IPS-11a (cell line): Measurements from ENCODE around the gene SUGCT.

Experiments used
- H3K4me3 ChIP-seq: one replicate; pipeline ENCODE4 v1.5.1; 2013; ENCODE audit warnings: low read depth, low read length, control low read depth

SUGCT gene

DNA sequence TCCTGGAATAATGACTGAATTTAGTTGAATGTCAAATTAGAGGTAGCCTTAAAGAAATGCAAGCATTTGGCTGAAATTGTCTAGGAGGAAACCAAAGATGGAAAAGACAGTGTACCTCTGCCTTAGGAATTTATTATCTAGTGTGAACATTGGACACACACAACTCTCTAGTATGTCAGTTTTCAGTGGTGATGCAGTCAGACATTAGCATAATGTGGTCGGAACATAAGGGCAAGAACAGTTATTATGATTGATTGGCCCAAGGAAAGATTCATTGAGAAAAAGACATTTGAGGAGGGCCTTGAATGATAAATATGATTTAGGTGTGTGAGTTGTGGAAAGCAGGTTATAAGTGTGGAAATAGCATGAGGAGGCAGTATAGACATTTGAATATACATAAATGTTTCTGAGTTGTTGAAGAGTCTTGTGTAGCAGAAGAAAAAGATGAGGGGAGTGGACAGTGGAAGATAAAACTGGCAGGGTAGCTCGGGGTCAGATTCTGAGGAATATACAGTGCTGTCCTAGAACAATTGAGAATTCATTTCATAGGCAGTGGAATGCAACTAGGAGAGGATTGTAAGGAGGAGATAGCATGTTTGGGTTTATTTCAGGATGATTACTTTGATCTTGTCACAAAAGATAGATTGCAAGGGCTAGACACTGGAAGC is 414.7 kb downstream of the SUGCT start:
- no peak overlapping the region for H3K4me3 ChIP-seq

GRCh38 chr7:40551685-40552576 is 417.1 kb downstream of the SUGCT start:
- no peak overlapping the region for H3K4me3 ChIP-seq

DNA sequence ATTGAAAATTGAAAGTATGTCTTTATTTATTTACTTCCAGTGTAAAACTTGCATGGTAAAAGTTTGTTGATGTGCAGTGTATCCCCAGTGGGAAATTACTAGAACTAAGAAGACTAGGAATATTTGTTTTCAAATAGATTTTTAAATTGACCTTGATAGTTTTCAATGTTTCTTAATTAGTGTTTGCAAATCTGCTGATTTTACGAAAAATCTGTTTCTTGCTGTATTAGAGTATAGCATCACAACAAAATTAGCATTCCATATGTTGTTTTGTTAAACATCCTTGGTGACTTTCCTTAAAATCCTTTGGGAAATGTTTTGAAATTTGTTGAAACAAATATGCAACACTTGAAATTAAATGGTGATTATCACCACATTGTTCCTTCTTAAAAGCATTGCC is 425.9 kb downstream of the SUGCT start:
- H3K4me3 ChIP-seq = no peak overlapping the region

GRCh38 chr7:40566879-40567278 is 432.1 kb downstream of the SUGCT start:
- H3K4me3 ChIP-seq = no peak overlapping the region

DNA sequence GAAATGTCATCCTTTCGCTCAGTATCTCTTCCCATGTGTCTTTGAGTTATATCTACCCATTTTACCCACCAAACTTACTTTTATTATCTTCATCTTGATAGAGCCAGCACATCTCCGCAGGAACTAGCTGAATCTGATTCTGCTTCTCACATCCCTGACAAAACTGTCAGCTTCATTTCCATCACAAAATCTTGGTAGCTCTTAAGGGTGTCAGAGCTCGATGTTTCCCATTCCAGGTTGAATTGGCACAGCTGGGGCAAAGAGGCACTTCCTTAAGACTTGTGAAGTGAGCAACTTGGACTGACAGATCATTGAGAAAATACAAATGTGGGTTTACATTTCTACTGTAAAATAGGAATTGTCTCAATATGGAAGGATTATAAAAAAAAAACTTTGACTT is 434.5 kb downstream of the SUGCT start:
- no peak overlapping the region for H3K4me3 ChIP-seq

DNA sequence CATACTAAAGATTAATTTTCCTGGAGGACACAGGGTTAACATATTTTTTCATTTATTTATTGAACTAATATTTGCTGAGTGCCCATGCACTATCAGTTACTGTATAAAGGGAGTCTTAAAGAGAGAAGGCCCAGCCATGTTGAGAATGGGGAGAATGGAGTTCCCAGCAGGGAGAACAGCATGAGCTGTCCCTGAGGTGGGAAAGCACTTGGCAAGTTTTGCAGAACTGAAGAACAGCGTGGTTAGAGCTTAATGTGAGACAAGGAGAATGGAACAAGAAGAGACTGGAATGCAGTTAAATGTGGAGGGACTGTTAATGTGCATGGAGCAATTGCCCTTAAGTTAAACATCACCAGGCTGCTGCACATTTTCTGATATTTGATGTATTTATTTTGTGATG is 435.4 kb downstream of the SUGCT start:
- H3K4me3 ChIP-seq = no peak overlapping the region

GRCh38 chr7:40571796-40572195 is 437.0 kb downstream of the SUGCT start:
- no peak overlapping the region for H3K4me3 ChIP-seq

DNA sequence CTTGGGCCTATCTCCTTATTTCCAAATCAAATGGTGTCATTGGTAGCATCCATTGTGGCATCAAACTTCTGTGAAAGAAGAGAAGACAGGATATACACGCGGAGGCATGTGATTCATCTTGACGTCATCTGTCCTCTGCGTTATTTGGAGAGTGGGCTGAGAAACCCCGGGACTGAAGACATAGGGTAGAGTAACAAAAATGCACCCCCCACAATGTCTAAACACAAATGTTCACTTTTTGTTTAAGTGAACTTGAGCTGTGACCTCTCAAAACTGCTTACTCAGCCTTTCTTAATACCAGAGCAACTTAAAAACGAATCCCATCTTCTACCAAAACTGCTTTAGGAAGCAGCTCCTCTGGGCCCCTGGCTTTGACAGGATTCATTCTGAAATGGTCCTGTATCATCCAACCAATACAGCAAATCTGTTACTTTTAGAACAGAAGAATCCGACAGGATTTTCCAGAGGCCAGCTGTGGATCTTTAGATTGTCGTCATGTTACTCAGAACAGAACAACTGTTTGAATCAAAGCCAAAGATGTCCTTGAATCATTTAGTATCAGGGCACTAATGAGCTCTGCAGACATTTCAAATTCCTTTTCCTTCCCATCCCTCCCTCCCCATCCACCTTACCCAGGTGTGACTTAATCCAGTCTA is 438.1 kb downstream of the SUGCT start:
- H3K4me3 ChIP-seq = no peak overlapping the region

DNA sequence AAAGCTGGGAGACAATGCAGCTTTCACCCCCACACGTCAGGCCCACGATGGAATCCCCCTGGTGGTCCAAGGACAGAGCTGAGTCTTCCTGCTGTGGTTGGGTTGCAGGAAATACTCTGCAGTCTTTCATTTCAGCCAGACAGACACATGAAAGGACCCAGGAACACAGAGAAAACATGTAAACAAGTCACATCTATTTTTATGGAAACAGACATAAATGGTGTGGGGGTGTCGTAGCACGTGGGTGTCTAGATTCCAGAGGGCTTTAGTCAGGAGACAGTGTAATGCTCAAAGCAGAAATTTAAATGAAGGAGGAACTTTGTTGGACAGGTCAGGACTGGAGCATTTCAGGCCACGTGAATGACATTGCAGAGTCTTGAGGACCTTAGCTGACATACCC is 444.6 kb downstream of the SUGCT start:
- H3K4me3 ChIP-seq = no peak overlapping the region

- no peak overlapping the region for H3K4me3 ChIP-seq
Measured at GRCh38 chr7:40580776-40581175, 446.0 kb downstream of the SUGCT start.

DNA sequence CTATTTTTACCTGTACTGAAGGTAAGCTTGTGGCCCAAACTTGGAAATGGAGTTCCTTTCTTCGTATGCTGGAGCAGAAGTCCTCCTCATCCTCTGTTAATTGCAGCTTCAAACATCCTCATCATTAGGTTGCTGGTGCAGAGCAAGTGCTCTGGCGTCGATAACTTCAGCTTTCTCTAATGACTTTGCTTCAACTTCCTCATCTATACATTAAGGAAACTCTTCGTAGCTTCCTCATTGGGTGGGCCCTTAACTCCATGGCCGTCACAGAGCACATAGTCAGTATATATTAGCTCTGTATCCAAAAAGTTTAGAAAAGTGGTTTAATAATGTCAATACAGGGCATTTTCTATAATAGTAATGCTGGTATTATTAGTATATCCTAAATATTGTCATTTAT is 447.7 kb downstream of the SUGCT start:
- H3K4me3 ChIP-seq = no peak overlapping the region

DNA sequence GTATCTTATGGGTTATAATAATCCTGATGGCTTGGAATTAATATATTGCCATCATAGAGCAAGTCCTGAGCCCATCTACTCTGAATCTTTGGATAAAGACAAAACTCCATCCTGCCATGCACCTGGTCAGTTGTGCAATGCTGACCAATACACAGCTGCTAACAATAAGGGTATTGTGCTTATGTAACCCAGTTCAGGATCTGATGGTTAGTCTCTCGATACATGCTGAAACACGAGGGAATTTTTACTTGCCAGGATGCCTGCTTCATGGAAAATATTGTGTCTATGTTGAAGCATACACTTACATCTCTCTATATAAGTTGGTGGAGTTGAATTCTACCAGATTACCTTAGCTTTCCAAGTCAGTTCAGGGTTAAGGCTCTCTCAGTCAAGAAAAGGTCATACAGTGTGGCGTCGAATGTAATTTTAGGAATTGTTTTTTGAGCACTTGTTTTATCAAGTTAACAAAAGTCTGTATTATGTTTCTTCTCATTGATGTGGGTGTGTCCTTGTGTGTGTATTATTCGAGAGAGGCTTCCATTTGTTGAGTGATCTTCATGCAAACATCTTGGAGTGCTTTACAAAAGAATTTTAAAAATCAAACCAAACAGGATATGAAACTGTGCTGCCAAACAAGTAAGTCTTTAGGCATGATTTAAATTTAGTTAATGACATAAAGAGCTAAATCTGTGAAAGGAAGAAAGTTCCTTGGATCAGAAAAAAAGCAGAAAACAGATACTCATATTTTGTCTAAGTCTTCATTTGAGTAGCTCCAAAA is 449.1 kb downstream of the SUGCT start:
- H3K4me3 ChIP-seq = no peak overlapping the region

DNA sequence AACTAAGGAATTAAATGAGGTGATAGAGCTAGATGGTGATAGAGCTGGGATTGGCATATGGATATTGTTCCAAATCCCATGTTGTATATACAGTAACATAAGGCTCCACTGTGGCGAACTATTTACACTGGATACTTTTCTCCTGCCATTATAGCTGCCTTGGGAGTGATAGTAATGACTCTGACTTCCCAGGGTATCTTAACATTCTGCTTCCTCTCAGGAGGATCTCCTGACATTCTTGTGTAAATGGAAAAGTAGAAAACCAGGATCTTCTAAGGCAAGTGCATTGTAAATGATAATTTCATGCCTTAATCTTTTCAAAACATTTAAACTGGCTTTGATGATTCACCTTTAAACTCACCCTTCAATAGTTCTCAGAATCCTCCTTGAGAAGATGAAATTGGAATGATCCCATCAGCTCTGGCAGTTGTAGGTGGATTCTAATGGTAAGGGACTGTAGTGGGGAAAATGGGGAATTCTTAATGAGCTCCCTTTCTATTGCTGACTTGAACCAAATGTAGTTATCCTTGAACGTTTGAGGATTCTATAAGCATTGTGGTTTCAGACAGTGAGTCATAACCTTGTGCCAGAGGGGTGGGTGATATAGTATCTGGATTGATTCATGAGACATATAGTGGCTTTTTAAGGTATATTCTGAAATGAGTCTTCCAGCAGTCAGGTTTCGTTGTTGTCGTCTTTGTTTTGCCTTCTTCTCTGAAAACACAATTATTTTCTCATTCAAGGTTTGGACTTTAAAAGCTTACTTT is 450.0 kb downstream of the SUGCT start:
- H3K4me3 ChIP-seq = no peak overlapping the region

- H3K4me3 ChIP-seq = no peak overlapping the region
Measured at GRCh38 chr7:40586197-40586596, 451.4 kb downstream of the SUGCT start.

DNA sequence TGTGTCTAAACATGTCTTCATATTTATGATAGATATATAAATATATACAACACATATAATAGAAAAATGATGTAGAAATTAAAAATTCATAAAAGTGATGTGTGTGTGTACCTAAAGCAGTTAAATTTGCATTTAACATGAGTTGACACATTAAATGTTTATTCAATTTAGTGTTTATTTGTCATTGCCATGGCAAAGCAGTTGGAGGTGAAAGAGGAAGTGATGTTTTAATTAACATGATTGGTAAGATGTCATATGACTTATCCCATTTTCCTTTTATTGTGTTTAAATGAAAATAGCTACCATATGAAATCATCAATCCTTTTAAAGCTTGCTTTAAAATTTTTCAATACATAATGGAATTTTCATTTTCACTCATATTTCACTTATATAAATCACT is 452.6 kb downstream of the SUGCT start:
- H3K4me3 ChIP-seq = no peak overlapping the region

DNA sequence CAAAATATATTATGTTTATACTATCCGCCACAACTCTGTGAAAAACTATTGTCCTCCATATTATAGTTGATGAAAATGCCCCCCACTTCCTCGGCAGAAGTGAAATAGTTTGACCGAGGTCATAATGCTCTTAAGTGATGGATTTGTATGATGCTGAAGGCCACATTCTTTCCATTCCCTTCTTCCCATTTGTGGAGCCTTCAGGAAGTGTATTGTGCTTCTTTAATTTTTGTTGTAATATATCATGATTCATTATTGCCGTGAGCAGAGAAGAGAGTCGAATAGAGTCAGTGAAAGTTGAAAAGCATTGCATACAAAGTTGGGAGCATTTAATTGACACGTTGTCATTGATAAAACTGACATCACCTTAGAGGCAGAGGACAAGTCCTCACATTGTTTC is 460.3 kb downstream of the SUGCT start:
- no peak overlapping the region for H3K4me3 ChIP-seq

DNA sequence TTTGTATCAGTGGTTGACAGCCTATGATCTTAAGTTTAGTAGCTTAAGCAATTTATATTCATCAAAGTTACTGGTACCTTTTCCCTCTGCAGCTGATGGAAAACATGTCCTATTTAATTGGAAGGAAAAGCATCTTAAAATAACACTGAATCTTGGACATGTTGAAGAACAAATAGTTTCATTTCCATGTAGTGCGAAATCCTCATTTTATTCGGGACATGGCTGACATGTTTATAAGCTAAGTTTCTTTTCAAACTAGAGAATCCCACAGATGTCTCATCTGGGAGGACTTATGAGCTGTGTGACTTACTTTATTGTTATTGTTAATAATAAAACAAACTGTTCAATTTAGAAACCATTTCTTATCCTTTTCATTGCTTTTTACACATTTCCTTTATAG is 461.0 kb downstream of the SUGCT start:
- no peak overlapping the region for H3K4me3 ChIP-seq

DNA sequence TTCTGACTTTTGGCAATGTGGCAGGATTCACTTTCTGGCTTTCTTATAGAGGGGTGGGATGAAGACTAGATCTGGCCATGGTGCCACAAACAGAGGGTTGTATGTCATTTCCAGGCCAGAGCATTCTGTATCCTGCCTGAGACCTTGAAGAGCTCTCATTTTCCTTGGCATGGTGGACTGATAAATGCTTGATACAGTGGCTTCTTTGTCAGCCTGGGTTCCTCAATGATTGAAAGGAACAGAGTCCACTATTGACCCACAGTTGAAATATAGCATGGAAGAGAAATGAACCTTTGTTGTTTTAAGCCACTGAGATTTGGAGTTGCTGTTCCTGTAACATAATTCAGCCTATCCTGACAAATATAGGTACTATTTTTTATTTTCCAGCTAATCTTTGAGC is 462.7 kb downstream of the SUGCT start:
- H3K4me3 ChIP-seq = no peak overlapping the region

DNA sequence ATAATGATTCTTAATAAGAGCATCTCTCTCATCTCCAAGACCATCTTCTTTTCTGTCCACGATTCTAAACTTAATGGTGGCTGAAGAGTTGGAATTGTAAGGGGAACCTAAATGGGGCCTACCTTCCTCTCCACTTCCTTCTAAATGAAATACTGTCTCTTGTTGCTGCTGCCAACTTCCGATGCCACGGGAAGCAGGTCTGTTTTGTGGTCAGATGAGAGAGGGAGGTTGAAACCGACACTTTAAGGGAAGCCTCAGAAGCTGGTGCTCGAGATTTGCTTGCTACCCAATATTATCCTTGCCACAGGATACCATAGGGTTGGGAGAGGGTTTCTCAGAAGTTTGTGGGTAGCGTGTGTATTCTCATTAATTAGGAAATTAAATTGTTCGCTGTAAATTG is 464.1 kb downstream of the SUGCT start:
- H3K4me3 ChIP-seq = no peak overlapping the region

DNA sequence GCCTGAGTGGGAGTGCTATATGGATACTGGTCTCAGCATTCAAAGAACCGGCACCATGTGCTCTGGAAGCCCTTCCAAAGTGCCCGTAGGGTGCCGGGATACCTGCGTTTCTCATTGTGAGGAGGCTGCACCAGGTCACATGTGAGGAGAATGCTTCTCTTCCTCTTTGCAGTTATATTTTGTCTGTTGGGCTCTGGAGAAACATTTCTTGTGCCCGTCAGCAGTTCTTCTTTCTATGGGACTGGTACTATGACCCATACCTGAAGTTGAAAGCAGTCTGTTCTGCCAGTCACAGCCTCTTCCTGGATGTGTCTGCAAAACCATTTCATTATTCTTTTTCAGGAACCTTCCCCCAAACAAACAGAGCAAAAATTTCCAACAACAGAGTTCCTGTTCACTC is 465.0 kb downstream of the SUGCT start:
- no peak overlapping the region for H3K4me3 ChIP-seq
